Measurements from ENCODE around the gene PACSIN1.
"Not testable (repeated sequence)": the region's sequence is repeated elsewhere in the genome, so short reads cannot be mapped to it uniquely, and the experiment has no call there.

Gene PACSIN1

DNA sequence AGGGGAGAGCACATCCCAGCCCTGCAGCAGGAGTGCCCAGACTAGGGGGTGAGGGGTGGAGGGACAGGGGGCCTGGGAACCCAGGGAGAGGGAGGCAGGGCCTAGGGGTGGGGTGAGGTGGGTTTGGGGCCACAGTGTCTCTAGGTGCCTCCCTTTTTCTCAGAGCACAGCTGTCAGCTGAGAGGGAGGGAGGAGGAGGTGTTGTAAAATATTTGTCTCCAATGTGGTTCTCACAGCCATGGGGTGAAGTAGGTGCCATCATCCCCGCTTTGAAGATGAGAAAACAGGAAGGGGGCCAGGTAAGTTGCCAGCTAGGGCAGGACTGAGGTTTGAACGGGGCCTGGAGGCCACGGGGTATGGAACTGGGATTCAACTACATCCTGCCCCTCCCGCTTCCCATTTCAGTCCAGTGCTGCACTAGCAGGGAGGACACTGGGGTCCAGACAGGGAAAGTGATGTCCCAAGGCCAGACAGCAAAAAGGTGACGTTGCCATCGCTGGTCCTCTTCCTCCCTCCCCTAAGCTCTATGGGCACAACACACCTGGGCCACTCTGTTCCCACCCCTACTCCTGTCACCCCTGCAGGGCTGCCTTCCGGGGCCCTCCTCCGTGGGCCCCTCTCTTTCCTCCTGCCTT, 20.3 kb downstream of the PACSIN1 start:
- DNase-seq = no peak

DNA sequence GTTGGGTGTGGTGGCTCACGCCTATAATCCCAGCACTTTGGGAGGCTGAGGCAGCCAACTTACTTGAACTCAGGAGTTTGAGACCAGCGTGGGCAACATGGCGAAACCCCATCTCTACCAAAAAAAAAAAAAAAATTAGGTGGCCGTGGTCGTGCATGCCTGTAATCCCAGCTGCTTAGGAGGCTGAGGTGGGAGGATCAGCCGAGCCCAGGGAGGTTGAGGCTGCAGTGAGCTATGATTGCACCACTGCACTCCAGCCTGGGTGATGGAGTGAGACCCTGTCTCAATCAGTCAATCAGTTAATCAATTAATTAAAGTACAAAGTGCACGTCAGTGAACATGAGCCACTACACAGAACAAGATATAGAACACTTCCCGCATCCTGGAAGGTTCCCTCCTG, 21.0 kb downstream of the PACSIN1 start:
- DNase-seq = not testable (repeated sequence)

DNA sequence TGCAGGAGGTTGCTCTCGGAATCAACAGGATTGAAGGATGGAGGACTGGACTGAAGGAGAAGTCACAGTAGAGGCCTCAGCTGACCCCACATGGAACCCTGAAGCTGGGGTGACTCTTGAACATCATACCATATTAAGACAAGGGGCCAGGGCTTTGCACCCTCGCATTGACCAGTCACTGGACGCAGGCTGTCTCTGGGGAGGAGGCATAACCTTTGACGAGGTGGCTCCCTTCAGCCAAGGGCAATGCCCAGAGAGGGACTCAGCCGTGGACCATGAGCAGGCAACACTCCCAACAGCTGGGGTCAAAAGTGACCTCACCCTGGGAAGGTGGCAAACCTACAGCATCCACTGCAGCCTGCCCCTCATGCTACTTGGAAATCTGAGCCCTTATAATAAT, 21.7 kb downstream of the PACSIN1 start:
- no peak for DNase-seq

DNA sequence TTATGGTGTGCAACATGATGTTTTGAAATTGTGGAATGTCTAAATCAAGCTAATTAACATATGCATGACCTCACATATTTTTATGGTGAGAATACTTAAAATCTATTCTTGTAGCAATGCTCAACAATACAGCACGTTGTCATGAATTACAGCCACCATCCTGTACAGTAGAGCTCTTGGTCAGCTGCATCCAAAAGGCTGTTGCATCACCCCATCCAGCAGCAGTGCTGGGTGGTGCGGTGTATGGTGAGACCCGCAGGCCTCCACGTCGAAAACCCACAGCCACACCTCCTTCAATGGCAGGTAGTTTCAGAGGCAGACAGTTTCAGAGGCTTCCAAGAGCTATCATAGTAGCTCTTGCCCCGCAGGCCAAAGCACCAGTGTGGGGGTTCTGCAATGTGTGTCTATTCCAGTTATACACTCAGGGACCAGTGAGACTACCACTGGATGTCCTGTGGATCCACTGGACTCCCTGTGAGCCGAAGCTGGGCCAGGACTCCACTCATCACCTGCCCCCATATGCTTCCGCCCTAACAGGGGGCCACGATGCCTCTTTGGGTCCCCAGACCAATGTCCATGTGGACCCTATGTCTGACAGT, 23.4 kb downstream of the PACSIN1 start:
- no peak for DNase-seq

DNA sequence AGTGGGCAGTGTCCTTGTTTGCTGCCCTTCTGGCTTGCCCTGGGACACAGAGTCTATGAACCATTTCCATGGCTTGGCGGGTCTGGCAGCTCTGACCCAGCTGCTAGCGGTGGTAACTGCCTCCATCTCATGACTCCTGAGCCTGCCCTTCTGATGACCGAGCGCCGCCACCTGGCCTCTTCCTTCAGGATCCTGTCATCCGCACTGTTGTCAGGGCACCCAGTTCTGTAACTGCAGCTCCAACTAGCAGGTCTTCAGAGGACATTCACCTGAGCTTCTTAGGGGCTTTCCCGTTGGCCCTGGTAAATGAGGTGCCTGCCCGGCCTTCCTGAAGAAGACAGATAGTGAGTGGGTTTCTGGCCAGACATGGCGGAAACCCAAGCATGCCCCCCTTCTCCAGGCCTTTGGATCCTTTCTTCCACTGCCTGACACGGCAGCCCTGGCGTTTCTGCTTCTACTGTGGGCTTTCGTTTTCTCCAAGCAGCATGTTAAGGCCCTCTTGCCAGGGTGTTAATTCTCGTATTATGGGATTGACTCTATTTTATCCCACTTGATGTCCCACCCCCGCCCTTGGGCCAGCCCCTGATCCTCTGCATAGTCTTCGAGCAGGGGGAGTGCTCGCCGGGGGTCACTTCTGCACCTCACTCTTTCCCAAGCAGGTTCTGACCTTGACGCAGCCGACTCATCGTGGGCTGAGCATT, 24.7 kb downstream of the PACSIN1 start:
- no peak for DNase-seq

DNA sequence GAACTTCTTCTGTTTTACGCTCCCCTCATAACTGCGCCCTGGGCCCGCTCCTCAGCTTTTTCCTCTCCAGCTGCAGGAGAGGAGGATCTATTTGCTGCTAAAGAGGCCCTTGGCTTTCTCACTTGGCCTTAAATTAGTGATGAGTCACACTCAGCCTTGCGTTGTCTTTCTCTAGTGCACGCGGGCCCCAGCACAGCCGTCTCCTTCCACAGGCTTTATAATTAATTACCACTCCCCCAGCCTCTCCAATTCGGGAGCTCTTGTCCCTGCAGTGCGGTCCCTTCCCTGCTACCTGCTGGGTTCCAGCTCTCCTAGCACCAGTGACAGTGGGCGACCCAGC, 25.2 kb downstream of the PACSIN1 start:
- DNase-seq = peak in 2 of 4 experiments; percentile 14 to 20

DNA sequence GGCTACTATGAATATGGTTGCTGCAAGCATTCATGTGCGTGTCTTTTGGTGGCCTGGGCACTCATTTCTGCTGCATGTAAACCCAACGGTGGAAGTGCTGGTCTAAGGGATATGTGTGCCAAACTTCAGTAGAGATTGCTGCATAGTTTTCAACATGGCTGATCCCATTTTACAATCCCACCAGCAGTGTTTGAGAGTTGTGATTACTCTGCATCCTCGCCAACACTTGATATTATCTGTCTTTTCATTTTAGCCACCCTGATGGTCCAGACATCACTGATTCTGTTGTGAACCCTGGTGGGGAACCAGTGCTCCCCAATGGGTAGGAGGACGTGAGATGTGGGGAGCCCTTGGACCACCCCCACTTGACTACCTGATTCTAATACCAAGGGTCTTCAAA, 27.5 kb downstream of the PACSIN1 start:
- DNase-seq = no peak

DNA sequence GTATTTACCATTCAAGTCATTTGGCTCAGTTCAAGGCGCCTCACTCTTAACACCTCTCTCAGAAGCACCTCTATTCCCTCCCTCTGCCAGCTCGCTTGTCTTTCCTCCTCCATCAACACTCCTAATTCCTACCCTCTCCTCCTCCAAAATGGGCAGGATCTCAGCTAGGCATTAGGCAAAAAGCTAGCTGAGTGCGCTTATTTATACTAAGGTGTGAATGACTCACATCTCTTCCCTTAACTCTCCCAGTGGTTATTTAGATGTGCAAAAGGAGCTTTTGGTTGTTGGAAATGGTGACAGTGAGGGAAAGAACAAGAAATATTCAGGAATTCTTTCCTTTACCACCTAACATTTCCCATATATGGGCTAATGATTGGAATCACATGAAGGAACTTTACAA, 29.1 kb downstream of the PACSIN1 start:
- no peak for DNase-seq

DNA sequence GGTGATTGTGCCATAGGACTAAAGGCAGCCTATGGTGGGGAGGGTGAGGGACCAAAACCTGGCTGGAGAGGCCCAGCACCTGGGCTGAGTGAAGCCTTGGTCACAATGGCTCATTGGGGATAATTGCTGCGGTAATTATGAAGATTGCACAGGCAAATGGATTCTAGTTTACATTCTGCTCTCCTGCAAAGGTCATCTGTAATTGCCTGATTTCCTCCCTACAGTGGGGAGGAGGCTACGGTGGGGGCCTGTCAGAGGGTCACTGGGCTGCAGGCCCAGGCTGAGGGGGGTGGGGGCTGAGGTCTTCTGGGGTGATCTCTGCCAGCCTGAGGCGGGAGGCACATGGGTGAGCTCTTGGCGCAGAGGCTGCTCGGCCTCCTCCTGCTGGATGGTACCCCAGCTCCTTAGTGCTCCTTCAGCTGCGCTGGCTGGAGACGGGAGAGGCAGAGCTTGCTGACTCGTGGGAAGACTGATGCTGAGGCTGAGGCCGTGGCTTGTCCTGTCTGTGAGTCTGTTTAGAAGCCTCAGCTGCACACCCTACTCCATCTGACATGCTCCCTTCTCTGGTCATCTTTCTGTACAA, 30.3 kb downstream of the PACSIN1 start:
- no peak for DNase-seq

DNA sequence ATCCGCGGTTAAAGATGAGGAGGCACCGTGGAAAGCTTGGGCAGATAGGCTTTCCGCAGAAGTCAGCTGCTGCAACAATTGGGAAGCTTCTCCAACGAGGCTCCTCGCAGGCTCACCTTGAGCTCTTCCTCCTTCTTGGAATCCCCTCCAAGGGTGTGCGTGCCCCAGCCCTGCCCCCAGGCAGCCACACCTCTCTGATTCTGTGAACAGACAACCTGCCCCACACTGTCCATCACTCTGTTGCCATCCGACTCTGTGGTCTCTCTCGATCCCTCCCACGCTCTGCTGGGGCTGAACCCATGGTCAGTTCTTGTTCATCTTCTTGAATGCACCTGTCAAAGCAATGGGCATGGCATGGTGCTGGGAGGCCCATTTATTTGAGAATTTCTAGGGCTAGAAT, 31.5 kb downstream of the PACSIN1 start:
- no peak for DNase-seq

DNA sequence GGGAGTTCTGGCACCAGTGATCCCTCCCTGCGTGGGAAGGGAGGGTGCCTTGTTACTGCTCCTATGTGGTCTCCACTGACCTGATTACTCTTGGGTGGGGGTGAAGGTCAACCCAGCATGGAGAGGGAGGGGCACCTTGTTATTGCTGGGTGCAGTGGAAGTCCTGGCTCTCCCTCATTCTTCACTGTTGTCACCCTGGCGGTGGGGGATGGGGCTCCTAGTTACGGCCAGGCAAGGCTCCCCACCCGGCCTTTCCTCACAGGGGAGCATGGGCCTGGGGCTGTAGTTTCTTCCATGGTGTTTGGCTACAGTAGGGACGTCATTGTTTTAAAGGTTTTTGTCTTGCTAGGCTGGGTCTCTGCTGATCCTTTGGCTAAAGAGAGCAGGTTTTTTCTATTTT, 40.8 kb downstream of the PACSIN1 start:
- DNase-seq = no peak

DNA sequence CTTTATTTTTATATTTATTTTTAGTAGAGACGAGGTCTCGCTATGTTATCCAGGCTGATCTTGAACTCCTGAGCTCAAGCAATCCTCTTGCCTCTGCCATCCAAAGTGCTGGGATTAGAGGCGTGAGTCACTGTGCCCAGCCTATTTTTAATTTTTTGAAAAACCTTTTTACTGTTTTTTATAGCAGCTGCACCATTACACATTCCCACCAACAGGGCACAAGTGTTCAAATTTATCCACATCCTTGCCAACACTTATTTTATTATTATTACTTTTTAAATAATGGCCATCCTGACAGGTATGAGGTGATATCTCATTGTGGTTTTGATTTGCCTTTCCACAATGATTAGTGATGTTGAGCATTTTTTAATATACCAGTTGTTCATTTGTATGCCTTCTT, 42.5 kb downstream of the PACSIN1 start:
- DNase-seq = no peak

DNA sequence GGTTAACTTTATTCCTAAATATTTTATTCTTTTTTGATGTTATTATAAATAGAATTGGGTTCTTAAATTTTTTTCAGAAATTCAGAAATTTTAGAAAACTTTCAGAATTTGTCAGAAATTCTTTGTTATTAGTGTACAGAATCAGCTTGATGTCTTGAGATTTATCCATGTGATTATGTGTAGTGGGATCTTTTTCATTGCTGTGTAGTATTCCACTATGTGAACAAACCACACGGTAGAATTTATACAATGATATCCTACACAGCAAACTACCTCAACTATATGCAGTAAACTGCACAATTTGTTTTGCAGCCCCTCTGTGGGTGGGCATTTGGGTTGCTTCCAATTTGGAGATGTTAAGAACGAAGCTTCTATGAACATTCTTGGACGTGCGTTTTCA, 43.9 kb downstream of the PACSIN1 start:
- no peak for DNase-seq

DNA sequence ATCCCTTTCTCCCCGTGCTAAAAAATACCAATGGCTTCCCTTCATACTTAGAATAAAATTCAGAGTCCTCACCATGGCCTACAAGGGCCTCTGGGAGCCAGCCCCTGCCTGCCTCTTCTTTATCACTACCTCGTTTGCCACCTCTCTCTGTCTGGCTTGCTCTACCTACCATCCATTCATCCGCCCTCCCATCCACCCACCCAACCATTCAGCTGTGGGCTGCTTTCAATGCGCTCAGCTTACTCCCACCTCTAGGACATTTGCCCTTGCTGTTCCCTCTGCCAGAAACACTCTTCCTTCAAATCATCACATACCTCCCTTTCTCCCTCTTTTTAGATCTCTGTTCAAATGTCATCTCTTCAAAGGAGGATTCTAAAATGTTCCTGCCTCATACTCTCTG, 44.4 kb downstream of the PACSIN1 start:
- DNase-seq = no peak

DNA sequence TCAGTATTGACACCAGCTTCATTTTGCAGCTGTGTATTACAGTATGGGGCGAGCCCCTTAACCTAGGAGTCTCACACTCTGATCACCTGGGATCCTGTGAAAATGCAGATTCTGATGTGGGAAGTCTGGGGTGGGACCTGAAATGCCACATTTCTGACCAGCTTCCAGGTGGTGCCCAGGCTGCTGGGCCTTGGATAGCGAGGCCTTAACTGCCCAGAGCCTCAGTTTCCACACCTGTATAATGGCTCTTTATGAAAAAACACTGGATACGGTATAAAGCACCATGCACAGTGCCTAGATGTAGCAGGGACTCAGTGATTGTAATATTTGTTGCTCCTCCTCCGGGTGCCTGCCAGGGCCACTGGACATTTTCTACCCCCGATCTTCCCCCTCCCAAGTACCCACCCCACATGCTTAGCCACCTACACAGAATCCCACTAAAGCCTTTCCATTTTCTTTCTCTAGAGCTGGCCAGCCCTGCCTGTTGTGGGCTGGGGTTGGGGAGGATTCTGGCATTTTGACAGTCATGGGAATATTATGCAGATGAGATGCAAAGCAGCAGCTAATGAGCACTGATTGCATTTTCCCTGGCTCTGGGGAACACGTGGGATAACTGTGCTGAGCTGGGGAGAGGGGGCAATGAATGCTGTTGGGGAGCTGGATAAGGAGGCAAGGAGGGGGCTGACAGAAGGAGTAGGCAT, 45.5 kb downstream of the PACSIN1 start:
- DNase-seq = no peak

DNA sequence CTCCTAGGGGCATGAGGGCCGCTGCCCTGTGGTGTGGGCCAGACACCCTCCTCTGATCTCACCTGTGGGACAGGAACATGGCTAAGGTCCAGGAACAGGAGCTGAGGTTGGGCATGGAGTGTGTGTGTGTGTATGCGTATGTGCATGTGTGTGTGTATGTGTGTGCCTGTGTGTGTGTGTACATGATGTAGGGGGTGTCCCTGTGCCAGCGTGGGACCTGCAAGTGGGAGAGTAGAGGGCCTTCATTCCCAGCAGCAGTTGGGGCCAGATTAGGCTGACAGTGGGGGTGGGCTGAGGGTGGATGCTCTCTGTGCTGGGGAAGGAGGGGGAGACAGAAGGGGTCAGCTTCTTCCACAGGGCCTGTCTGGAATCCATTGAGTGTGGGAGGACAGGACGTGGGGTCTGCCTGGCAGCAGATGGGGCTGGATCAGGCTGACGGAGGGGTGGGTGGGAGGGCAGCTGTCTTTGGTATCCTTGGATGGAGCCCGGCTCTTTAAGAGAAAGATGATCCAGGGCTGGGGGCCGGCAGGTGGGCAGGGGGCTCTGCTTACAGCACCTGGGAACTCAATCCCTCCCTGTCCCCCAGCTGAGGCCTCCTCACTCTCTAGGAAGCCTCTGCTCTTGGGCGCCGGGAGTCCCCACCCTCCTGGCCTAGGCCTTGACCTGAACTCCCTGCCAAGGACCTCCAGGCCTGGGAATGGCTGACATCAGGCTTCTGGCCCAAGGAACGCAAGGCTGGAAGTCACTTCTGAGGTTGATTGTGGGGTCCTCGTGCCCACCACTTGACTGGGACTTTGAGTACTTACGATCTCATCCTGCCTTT, 46.2 kb downstream of the PACSIN1 start:
- no peak for DNase-seq

DNA sequence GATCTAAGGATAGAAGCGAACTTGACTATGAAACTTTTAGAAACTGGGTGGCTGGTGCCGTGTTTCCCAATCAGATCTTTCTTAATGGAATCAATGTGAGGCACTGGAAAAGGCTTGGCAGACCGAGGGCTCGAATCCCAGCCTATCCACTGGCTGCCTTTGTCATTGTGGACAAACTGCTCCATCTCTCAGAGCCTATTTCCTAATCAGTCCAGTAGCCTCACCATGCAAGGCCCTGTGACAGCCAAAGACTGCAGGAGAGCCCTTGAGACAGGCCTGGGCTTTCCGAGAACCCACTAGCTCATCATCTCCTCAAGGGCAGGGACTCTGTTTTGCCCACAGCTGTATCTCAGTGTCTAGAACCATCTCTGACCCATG, 46.9 kb downstream of the PACSIN1 start:
- DNase-seq = no peak

DNA sequence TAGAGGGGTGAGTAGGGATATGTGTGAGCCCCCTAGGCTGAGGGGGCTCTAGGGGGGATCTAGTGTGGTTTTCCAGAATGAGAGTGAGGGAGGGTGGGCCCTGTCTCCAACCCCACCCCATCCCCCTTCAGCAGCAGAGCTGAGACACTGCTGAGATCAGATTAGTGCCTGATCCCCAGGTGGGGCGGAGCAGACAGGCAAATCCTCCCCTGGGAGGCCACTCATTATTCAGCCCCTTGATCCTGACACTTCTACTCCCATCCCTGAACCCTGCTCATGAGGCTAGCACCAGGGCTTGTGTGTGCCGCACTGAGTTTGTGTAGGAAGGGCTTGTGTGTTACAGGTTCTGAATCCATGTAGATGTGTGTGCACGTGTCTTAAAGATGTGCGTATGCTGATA, 47.8 kb downstream of the PACSIN1 start:
- no peak for DNase-seq

DNA sequence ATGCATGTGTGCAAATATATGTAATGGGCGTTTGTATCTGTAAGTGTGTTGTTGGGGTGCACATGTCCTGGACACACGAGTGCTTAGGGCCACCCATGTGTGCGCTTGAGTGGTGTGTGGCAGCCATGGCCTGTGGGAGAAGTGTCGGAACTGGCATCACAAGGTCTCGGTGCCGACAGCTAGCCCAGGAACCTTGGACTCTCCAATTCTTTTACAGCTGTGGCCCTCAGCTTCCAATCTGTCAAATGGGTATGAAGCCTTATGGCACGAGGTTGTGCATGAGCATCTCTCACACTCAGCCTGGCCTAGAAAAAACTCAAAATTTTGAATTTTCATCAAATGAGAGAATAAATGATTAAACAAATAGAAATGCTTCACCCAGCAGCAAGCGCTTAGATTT, 48.2 kb downstream of the PACSIN1 start:
- no peak for DNase-seq

DNA sequence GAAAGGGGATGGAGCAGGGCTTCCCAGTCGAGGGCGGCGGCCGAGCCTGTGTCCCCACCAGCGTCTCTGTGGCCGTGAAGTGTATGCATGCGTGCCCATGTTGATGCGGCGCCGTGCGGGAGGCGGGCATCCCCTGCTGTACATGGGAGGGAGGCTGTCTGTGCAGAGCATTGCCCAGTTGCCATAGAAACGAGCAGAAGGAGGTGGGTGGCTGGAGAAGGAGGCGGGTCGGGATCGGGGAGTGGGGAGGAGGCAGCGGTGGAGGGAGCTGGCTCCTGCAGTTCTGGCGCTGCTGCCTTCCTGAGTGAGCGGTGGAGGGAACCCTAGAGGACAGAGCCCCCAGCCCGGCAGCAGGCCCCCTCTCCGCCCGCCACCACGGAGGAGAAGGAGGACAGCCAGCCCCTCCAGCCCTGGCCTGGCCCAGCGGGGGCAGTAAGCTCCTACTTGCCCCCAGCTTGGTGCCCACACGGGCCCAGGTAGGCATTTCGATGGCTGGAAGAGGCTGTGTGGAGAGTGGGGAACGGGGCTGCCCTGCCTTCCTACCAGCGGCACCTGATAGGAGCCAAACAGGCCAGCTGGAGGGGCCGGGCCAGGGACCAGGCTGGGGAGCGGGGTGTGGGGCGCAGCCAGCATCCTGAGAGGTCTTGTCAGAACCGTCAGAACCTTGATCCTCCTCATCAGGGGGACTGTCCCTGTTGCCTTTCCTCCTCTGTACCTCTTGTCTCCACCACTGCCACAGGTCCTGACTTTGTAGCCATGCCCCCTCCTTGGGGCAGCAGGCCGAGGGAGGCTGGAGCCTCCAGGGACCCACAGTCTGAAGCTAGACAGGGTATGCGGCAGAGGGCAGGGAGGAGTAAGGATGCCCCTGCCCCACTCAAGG, 49.0 kb downstream of the PACSIN1 start:
- no peak for DNase-seq
